H1 (cell line): ENCODE results near the gene ZC3HAV1. TPM values are rescaled to one million over a fixed set of nuclear protein-coding genes. Genes with fewer than 3 reads are reported as not detected.

Source experiments
- CBX8 ChIP-seq: fragments of 300-800, 300-1000 bp; sonication (generic); IDR thresholded peaks from 2 replicates; pipeline ENCODE4 v1.7.1; 2016; ENCODE audit warnings: low read depth, low read length, borderline replicate concordance
- CREB1 ChIP-seq: IDR thresholded peaks from 2 replicates; pipeline ENCODE4 v1.6.1; 2012; ENCODE audit warnings: inconsistent platforms
- FOSL1 ChIP-seq: IDR thresholded peaks from 2 replicates; pipeline ENCODE4 v1.6.1; 2011; ENCODE audit warnings: mild to moderate bottlenecking, low read depth, low read length, moderate library complexity; ENCODE audit not compliant: insufficient read depth
- PHF8 ChIP-seq: fragments of 200-600 bp; sonication (generic); conservative IDR thresholded peaks from 2 replicates; pipeline ENCODE4 v1.7.1; 2012; ENCODE audit warnings: low read depth, mild to moderate bottlenecking, inconsistent platforms, low read length, moderate library complexity
- RBBP5 ChIP-seq: IDR thresholded peaks from 2 replicates; pipeline ENCODE4 v1.7.1; 2012; ENCODE audit warnings: low read depth, mild to moderate bottlenecking, inconsistent platforms, low read length, moderate library complexity, borderline replicate concordance
- RNF2 ChIP-seq: fragments of 200-900, 300-1000 bp; sonication (generic); IDR thresholded peaks from 2 replicates; pipeline ENCODE4 v1.7.1; 2016; ENCODE audit warnings: borderline replicate concordance, low read depth, mild to moderate bottlenecking, antibody characterized with exemption, low read length; ENCODE audit not compliant: poor library complexity, severe bottlenecking; ENCODE audit errors: missing control alignments
- polyA plus RNA-seq, 7 experiments: library from polyadenylated mRNA; depleted of rRNA in 3 of 7; stranded (reverse) in 5 of 7; unstranded in 2 of 7; fragments of >200 nt in 5 of 7; fragments of 200-250 nt in 2 of 7; gene quantifications; 1 replicate in 5 of 7; 2 replicates in 1 of 7; 4 replicates in 1 of 7; pipeline versions ENCODE4 v1.2.1 to v1.2.3, GENCODE V29; 2011 to 2013; ENCODE audit warnings: missing spikeins in 2 of 7, mixed read lengths in 2 of 7
- total RNA-seq: library from RNA; stranded (reverse); fragmentation: NEBNext Ultra II Directional; extraction: Animal tissue kit (Norgen Biotek cat#: 25700); gene quantifications from 2 replicates; pipeline ENCODE4 v1.2.1, GENCODE V29; 2021
- TF ChIP-seq, protein P1 (sequence below): IDR thresholded peaks from 2 replicates; pipeline ENCODE4 v1.6.1; 2011; ENCODE audit warnings: low read depth, mild to moderate bottlenecking, low read length; ENCODE audit not compliant: insufficient read depth

The ZC3HAV1 gene
- total and polyA plus RNA-seq, 2 of the 8 experiments (the other 6 are each of a cell fraction or from before 2014, with no cell fraction given): 22.5 to 43.4 TPM

DNA sequence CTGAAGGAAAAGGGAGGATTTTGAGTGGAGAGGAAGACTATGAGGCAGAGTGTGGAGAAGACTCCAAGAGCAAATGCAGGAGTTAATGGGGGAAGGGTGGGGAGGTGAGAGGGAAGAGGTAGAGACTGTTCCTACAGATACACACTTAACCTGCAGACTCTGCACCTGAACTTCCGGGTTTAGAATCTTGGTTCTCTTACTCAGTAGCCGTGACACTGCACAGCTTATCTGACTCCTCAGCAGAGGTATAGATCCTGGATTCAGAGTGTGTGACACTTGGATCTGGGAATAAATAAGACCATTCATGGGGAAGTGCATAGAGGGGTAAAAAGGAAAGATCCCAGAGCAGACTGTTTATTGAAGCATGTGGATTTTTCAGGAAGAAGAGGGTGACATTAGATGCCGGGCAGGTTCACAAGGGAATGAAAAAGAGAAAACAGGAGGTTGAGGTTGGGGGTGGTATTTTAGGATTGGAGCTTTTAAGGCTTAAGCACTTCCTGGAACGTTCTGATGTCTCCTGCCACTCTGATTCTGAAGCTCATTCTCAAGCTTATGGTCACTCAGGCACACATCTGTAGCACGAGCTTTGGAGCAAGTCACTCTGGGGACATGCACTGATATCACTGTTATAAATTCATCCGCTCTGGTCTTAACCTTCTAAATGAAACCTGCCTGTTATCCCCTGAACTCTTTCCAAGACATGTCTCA lies 68.0 kb downstream of the ZC3HAV1 start (continued):
- TF ChIP-seq, protein P1, sequence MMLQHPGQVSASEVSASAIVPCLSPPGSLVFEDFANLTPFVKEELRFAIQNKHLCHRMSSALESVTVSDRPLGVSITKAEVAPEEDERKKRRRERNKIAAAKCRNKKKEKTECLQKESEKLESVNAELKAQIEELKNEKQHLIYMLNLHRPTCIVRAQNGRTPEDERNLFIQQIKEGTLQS: no peak
- TF ChIP-seq RNF2 (no peak), PHF8 (no peak), RBBP5 (no peak), CBX8 (no peak), CREB1 (no peak), FOSL1 (no peak)
